Stimulated activated CD4-positive, alpha-beta T cell treated with anti-CD3 and anti-CD28 coated beads, Interleukin-12 subunit alpha, Interleukin-12 subunit beta, amount 100 ng/mL, for 24 hours (primary cell): ENCODE data around the gene ZBTB17.
"Not testable (repeated sequence)": the region's sequence is repeated elsewhere in the genome, so short reads cannot be mapped to it uniquely, and the experiment has no call there.

Experiments
- DNase-seq, 2 experiments: peaks; one replicate each; pipeline ENCODE4 v3.0.0-alpha.2; 2020; ENCODE audit warnings: low read depth in 2 of 2

The ZBTB17 gene

DNA sequence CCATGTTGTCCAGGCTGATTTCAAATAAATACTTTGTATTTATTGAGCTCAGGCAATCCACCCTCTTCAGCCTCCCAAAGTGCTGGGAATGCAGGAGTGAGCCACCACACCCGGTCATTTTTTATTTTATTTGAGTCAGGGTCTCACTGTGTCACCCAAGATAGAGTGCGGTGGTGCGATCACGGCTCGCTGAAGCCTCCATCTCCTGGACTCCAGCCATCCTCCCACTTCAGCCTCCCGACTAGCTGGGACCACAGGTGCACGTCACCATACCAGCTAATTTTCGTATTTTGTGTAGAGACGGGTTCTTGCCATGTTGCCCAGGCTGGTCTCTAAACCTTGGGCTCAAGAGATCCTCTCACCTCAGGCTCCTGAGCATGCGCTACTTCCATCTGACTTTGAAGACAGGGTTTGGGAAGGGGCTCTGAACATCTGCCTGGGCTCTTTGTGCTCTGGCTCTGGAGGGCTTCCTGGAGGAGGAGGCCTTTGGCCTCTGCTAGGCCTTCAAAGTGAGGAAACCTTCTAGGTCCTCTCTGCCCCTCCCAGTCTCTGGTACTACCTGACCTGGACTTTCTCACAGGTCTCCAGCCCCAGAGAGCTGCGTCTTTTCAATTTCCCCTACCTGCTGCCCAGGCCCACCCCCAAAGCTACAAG lies 36.2 kb upstream of the ZBTB17 start:
- DNase-seq: no peak

DNA sequence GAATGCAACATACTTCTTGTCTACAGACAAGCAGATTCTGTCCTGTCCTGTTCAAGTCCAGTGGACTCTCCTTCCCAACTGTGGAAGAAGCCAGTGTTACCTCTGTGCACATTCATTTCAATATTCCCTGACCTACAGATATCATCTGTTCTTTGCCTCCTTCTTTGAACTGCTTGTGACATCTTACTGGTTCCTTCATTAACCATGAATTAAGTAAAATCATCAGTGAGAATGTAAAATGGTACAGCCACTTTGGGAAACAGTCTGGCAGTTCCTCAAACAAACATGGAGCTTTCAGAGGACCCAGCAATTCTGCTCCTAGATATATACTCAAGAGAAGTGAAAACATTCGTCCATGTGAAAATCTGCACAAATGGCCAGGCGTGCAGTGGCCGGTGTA lies 34.9 kb upstream of the ZBTB17 start:
- DNase-seq: no peak

GRCh38 chr1:16009678-16010077 lies 33.8 kb upstream of the ZBTB17 start:
- DNase-seq: no peak

- peak; percentile 44 to 70 for DNase-seq
Measured at GRCh38 chr1:16009030-16009460, 33.1 kb upstream of the ZBTB17 start.

- no peak for DNase-seq
Measured at GRCh38 chr1:16007671-16008341, 31.9 kb upstream of the ZBTB17 start.

GRCh38 chr1:16006552-16007485 lies 30.9 kb upstream of the ZBTB17 start:
- no peak for DNase-seq

DNA sequence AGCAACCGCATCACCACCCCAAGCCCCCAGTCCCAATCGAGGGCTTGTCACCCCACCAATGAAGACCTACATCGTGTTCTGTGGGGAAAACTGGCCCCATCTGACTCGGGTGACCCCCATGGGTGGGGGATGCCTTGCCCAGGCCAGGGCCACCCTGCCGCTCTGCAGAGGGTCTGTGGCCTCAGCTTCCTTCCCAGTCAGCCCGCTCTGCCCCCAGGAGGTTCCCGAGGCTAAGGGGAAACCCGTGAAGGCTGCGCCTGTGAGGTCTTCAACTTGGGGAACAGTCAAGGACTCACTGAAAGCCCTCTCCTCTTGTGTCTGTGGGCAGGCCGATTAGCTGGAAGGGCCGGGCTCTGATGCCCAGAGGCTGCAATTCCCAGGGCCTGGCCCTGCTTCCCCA lies 30.1 kb upstream of the ZBTB17 start:
- DNase-seq: no peak

GRCh38 chr1:16005597-16005996 lies 29.7 kb upstream of the ZBTB17 start:
- DNase-seq: no peak

DNA sequence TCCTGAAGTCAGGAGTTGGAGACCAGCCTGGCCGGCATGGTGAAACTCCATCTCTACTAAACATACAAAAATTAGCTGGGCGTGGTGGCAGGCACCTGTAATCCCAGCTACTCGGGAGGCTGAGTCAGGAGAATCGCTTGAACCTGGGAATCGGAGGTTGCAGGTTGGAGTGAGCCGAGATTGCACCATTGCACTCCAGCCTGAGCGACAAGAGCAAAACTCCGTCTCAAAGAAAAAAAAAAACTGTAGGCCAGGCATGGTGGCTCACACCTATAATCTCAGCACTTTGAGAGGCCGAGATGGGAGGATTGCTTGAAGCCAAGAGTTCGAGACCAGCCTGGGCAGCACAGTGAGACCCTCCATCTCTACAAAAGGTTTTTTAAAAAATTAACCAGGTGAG lies 25.4 kb upstream of the ZBTB17 start:
- DNase-seq: not testable (repeated sequence)

DNA sequence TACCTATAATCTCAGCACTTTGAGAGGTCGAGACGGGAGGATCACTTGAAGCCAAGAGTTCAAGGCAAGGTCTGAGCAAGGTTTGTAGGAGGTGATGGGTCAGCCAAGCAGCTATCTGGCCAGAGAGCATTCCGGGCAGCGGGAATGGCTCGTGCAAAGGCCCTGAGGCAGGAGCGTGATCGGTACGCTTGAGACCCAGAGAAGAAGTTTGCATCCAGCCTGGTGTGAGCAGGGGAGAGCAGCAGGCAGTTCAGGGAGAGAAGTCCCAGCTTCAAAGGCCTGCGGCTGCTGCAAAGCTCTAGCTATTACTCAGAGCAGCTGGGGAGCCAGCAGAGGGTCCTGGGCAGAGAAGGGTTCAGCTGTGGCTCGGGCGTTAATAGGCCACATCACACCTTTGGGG lies 23.0 kb upstream of the ZBTB17 start:
- no peak for DNase-seq

GRCh38 chr1:15997637-15998280 lies 21.9 kb upstream of the ZBTB17 start:
- DNase-seq: no peak

DNA sequence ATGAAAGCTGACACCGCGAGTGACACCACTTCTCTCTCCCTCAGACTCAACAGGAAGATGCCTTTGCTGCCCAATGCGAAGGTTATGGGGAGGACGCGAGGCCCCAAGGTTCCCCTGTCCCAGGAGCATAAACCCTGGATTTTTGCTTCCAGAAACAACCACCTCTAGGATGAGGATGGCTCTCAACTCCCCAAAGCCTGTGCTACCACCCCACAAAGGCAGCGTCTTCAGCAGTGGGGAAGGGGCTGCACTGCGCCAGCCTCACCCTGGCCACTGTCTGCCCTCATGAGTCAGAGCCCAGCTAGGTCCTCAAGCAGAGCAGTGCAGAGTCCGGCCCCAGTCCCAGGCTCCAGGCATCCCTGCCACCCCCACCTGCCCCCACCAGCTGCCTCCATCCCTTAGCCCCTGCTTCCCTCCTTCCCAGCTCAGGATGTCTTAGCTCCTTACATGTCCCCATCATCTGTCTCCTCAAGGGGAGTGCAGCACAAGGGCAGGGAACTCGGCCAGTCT lies 21.2 kb upstream of the ZBTB17 start:
- no peak for DNase-seq

DNA sequence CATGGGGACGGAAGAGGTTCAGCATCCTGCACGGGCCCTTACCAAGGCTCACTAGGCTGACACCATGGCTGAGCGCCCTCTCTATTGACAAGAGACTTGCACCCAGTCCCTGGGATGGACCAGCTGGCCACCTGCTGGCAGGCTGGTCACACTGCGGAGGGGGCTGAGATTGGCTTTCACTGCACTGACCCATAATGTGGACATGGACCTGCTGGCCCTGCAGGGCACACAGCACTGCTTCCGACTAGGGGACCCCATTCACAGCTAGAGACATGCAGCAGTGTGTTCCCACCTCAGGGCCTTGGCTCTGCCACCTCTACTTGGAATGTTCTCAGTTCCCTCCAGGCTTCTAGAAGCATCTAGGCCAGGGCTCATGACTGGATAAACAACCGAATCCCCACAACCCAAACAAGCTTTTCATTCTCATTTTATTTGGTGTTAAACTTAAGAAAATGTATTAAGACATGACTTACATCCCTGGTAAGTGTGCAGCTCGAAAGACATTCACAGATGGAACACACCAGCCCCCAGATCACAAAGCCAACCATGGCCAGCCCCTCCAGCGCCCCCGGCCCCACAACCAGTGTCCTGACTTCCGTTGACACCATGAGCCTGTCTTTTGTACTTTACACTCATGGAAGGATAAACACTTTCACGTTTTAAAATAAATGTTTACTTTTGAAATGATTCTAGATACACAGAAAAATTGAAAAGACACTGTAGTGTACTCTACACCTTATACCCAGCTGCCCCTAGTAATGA lies 18.9 kb upstream of the ZBTB17 start:
- DNase-seq: peak in 1 of 2 experiments; percentile 40

- no peak for DNase-seq
Measured at GRCh38 chr1:15994081-15994480, 18.2 kb upstream of the ZBTB17 start.

DNA sequence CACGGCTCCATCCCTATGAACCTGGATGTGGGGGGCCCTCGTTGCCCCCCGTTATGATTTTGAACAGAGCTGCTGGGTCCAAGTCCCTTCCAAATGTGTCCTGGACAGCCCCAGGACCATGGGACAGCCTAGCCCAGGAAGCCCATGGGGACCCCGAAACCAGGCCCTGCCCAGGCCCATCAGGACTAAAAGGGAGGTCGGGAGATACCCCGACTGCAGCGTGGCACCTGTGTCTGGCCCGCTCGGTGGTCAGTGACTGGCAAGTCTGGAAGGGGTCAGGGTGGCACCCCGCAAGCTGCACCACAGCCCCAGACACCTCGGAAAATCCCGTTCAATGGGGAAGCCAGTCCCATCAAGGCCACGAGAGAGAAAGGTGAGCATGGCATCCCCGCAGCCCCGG lies 17.8 kb upstream of the ZBTB17 start:
- DNase-seq: no peak

DNA sequence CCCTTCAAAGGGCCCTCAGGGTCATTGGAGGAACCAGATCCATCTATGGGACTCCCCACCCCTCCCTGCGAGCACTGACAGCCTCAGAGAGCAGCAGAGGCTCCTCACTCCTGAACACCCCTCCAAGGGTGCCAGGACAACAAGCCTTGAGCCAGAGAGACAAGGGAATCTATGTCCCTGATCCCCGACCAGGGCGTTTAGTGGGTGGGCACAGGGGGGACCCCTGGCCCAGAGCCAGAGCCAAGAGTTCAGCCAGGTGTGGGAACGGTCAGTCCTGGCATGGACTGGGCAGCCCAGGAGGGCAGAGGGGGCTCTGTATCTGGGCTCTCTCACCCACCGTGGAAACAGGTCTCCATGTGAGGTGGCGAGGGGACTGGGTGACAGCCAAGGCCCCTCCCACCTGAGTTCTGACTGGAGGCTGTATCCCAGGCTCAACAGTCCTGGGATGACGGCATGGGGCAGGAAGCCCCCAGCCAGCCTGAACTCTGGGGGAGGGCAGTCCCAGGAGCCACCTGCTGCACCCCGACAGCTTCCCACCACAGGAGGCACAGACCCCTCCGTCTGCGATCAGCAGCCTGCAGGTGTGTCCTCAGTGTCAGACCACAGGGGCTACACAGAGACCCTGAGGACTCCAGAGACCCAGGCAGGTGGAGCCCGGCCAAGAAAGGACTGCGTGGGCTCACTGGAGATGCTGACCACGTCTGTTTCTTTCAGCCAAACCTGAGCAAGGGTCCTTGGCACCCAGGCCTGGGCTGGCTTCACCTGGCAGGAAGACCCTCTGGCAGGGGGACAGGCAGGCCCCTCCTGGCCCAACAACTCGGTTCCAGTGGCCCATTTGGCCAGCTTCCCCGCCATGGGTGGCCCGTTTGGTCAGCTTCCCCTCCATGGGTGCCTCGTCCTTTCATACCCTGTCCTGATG lies 16.9 kb upstream of the ZBTB17 start:
- no peak for DNase-seq

GRCh38 chr1:15992187-15992553 lies 16.3 kb upstream of the ZBTB17 start:
- no peak for DNase-seq

DNA sequence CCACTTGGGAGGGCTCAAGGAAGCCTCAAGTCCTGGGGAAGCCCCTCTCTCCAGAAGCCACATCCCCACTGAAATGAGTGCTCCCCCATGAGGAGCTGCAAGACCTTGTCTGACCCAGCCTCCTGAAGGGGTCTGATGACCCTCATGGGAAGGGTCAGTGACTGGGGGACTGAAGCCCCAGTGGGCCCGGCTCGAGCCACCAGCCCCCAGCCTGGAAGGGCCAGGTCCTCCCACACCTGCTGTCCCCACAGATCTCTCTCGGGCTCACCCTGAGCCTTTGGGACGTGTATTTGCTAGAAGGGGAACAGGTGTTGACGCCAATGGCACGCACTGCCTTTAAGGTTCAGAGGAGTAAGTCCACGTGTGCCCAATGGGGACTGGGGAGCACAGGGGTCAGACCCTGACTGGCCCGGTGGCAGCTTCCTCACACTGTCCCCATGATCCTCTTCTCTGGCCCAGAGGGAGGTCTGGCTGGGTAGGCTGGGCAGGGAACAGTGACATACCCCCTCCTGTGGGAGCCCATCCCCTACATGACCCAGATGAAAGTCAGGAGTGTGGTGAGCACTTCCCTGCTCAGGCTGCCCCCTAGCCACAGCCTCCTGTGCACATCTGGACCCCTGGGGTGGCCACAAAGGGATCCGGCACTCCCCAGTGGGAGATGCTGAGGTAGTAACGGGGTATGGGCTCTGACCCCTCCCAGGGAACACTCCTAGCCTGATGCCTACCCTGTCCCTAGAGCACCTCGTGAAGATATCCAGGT lies 15.7 kb upstream of the ZBTB17 start:
- no peak for DNase-seq

- DNase-seq: no peak
Measured at GRCh38 chr1:15989776-15990175, 13.9 kb upstream of the ZBTB17 start.
